HepG2 (cell line): ENCODE measurements around the gene FIS1. TPM values are rescaled to one million over a fixed set of nuclear protein-coding genes. Genes with fewer than 3 reads are reported as not detected.

Source experiments
- ATAC-seq: fragments of 200-7000 bp; cut with Tn5 transposase; 3 replicates; pipeline ENCODE4 v1.9.1; 2020; ENCODE audit warnings: mild to moderate bottlenecking, moderate library complexity
- BruUV-seq: library from RNA; stranded (reverse); fragments of 400-500 nt; replicated peaks from 2 replicates; lab custom pipeline; 2021; lab: Mats Ljungman, UMichigan
- CTCF ChIA-PET: fragments of 300-600 bp; formaldehyde crosslinking; extraction: SDS; loops from one replicate; lab custom pipeline; 2021; ENCODE audit warnings: low total read pairs, inconsistent platforms, low intra/inter-chr PET ratio; lab: Yijun Ruan, JAX
- POLR2A ChIA-PET: fragments of 350-600 bp; sonication (Branson Sonifier 250); formaldehyde crosslinking; loops from one replicate; lab custom pipeline; 2020; ENCODE audit warnings: antibody characterized with exemption, inconsistent platforms; lab: Yijun Ruan, JAX
- DNase-seq: peaks from one replicate; pipeline ENCODE4 v3.0.0-alpha.2; 2015; ENCODE audit warnings: low spot score
- FAIRE-seq: peaks from 3 replicates; lab custom pipeline; 2011; peaks lifted over from hg19 to GRCh38; lab: Jason Lieb, UNC
- H2AFZ ChIP-seq: one replicate; pipeline ENCODE4 v1.6.1; 2011; ENCODE audit warnings: low read length, inconsistent platforms
- H3K27ac ChIP-seq: fragments of 300-600 bp; 3 replicates; pipeline ENCODE4 v1.8.0; 2011; ENCODE audit warnings: mixed run types, mild to moderate bottlenecking, mixed read lengths, low read length, inconsistent platforms; ENCODE audit not compliant: insufficient read depth; ENCODE audit errors: extremely low read length
- H3K27me3 ChIP-seq, 2 experiments: fragments of 200-600 bp in 1 of 2; 2 replicates in 1 of 2; 3 replicates in 1 of 2; pipeline versions ENCODE4 v1.6.0 to v1.8.0; 2011; ENCODE audit warnings: low read length in 2 of 2, mild to moderate bottlenecking in 2 of 2, moderate library complexity in 2 of 2, inconsistent platforms in 1 of 2; ENCODE audit not compliant: insufficient read depth in 2 of 2, control insufficient read depth in 1 of 2
- H3K36me3 ChIP-seq, 2 experiments: fragments of 200-600 bp in 1 of 2; replicated peaks in 1 of 2; 2 replicates in 1 of 2; 3 replicates in 1 of 2; pipeline versions ENCODE4 v1.5.1 to v1.8.0; 2011; ENCODE audit warnings: low read length in 2 of 2, inconsistent platforms in 1 of 2; ENCODE audit not compliant: insufficient read depth in 2 of 2, control insufficient read depth in 1 of 2
- H3K4me1 ChIP-seq: 2 replicates; pipeline ENCODE4 v1.5.1; 2012; ENCODE audit warnings: low read length, inconsistent platforms; ENCODE audit not compliant: insufficient read depth
- H3K4me2 ChIP-seq: 2 replicates; pipeline ENCODE4 v1.6.0; 2011; ENCODE audit warnings: low read depth, low read length, inconsistent platforms
- H3K4me3 ChIP-seq, 3 experiments: fragments of 200-600 bp in 1 of 3; sonication (generic), shearing (Covaris generic) in 1 of 3; replicated peaks in 1 of 3; 2 replicates each; pipeline ENCODE4 v1.5.1; 2011 to 2016; ENCODE audit warnings: low read length in 3 of 3, inconsistent platforms in 2 of 3, low read depth in 2 of 3, mild to moderate bottlenecking in 2 of 3, control low read depth in 1 of 3, mixed read lengths in 1 of 3; ENCODE audit not compliant: insufficient read depth in 1 of 3
- H3K79me2 ChIP-seq: one replicate; pipeline ENCODE4 v1.6.1; 2011; ENCODE audit warnings: low read length, inconsistent platforms; ENCODE audit not compliant: insufficient read depth
- H3K9ac ChIP-seq: 2 replicates; pipeline ENCODE4 v1.6.0; 2011; ENCODE audit warnings: mild to moderate bottlenecking, low read depth, low read length, inconsistent platforms; ENCODE audit not compliant: insufficient read depth
- H3K9me3 ChIP-seq: 2 replicates; pipeline ENCODE4 v1.5.1; 2012; ENCODE audit warnings: mild to moderate bottlenecking, low read length
- H4K20me1 ChIP-seq: 2 replicates; pipeline ENCODE4 v1.6.0; 2011; ENCODE audit warnings: inconsistent platforms, mild to moderate bottlenecking, low read length, moderate library complexity; ENCODE audit not compliant: insufficient read depth
- CEBPB ChIP-seq: IDR thresholded peaks from 2 replicates; pipeline ENCODE4 v1.6.1; 2011; ENCODE audit warnings: low read depth, low read length, improper control_type of control experiment, borderline replicate concordance
- CREB1 ChIP-seq, 2 experiments: fragments of 450-650 bp in 1 of 2; IDR thresholded peaks; 2 replicates each; pipeline ENCODE4 v1.6.1; 2016 to 2017; ENCODE audit warnings: control low read depth in 1 of 2, mild to moderate bottlenecking in 1 of 2, missing compliant biosample characterization in 1 of 2, missing genetic modification characterization in 1 of 2
- HDAC6 ChIP-seq: fragments of 200-600 bp; sonication (generic); IDR thresholded peaks from 2 replicates; pipeline ENCODE4 v1.7.0; 2017; ENCODE audit warnings: mild to moderate bottlenecking, antibody characterized with exemption, low read length, low read depth
- MBD4 ChIP-seq: IDR thresholded peaks from 2 replicates; pipeline ENCODE4 v1.6.1; 2012; ENCODE audit warnings: low read length, inconsistent platforms, borderline replicate concordance
- SIX4 ChIP-seq: sonication (generic); formaldehyde crosslinking; IDR thresholded peaks from 2 replicates; pipeline ENCODE4 v1.4.0; 2020; ENCODE audit warnings: missing genetic modification reagents
- SKIL ChIP-seq: sonication (generic); formaldehyde crosslinking; IDR thresholded peaks from 2 replicates; pipeline ENCODE4 v1.8.0; 2022; ENCODE audit warnings: missing genetic modification reagents, mild to moderate bottlenecking, moderate library complexity, borderline replicate concordance
- SMAD3 ChIP-seq: sonication (generic); formaldehyde crosslinking; IDR thresholded peaks from 2 replicates; pipeline ENCODE4 v1.4.0; 2020; ENCODE audit warnings: missing genetic modification reagents
- SNAPC5 ChIP-seq: sonication (generic); formaldehyde crosslinking; IDR thresholded peaks from 2 replicates; pipeline ENCODE4 v1.8.1; 2023; ENCODE audit warnings: mild to moderate bottlenecking, missing genetic modification reagents, borderline replicate concordance
- SP140L ChIP-seq: sonication (generic); formaldehyde crosslinking; IDR thresholded peaks from 2 replicates; pipeline ENCODE4 v1.4.0; 2020; ENCODE audit warnings: missing genetic modification reagents, borderline replicate concordance
- ZNF143 ChIP-seq: sonication (generic); formaldehyde crosslinking; IDR thresholded peaks from 2 replicates; pipeline ENCODE4 v1.4.0; 2020; ENCODE audit warnings: missing genetic modification reagents
- ZNF280B ChIP-seq: sonication (generic); formaldehyde crosslinking; IDR thresholded peaks from 2 replicates; pipeline ENCODE4 v1.5.0; 2020; ENCODE audit warnings: missing genetic modification reagents, mild to moderate bottlenecking, borderline replicate concordance
- WGBS: methylation state at CpG from one replicate; pipeline ENCODE4 v1.1.6; 2017; ENCODE audit warnings: low lambda C conversion rate; 5-methylcytosine and 5-hydroxymethylcytosine counted together
- in situ Hi-C: cut with HindIII; loops from 2 replicates; pipeline ENCODE4 v1.10.0; 2017; ENCODE audit warnings: low pct_unique_long_range_greater_than_20kb; ENCODE audit not compliant: extremely low pct_ligation_motif_present
- intact Hi-C: fragments of 100-400 bp; cut with micrococcal nuclease; formaldehyde crosslinking; loops from one replicate; pipeline ENCODE4 v1.10.0; 2022; ENCODE audit not compliant: unreplicated experiment
- polyA plus RNA-seq, 8 experiments: library from polyadenylated mRNA; depleted of rRNA in 3 of 8; stranded (reverse) in 7 of 8; unstranded in 1 of 8; fragments of >200 nt; fragmentation: Illumina TruSeq in 4 of 8; extraction: Trizol in 4 of 8; gene quantifications; 2 replicates each; pipeline versions ENCODE4 v1.2.1 to v1.2.3, GENCODE V29; 2011 to 2016; ENCODE audit warnings: low read depth in 4 of 8, missing spikeins in 1 of 8, mixed read lengths in 1 of 8; ENCODE audit not compliant: insufficient read depth in 1 of 8
- total RNA-seq, 5 experiments: library from RNA; depleted of rRNA; stranded (reverse); fragments of >200 nt; fragmentation: Illumina TruSeq; extraction: Trizol; gene quantifications; 2 replicates each; pipeline ENCODE4 v1.2.3, GENCODE V29; 2016; ENCODE audit warnings: low read depth in 1 of 5
- TF ChIP-seq, protein P1 (sequence below): sonication (generic); formaldehyde crosslinking; IDR thresholded peaks from 2 replicates; pipeline ENCODE4 v1.4.0; 2020; ENCODE audit warnings: missing genetic modification reagents, borderline replicate concordance

FIS1 gene
- total and polyA plus RNA-seq, 2 of the 13 experiments (the other 11 are each of a cell fraction or from before 2014, with no cell fraction given), result 97.5 to 101 TPM

GRCh38 chr7:101248276-101248675 lies 3.4 kb upstream of the FIS1 start:
- ATAC-seq (no peak), FAIRE-seq (no peak), DNase-seq (no peak)
- intact Hi-C loops (no loop called here), in situ Hi-C loops (no loop called here)
- no peak overlapping the region for H2AFZ ChIP-seq
- H3K4me3 ChIP-seq, result no peak overlapping the region
- H3K27ac ChIP-seq, result no peak overlapping the region
- H3K4me1 ChIP-seq, result peaks cover 35% of the 10 kb centered on the region
- H3K9me3 ChIP-seq, result no peaks in the 10 kb centered on the region
- ChIA-PET CTCF (no interaction called here), POLR2A (no interaction called here)
- H3K4me2 ChIP-seq, result no peak overlapping the region
- no peak overlapping the region for H3K9ac ChIP-seq
- peaks cover 3 to 11% of the 10 kb centered on the region in 2 experiments; a peak in 2 of 5 replicates for H3K36me3 ChIP-seq
- peaks cover 3% of the 10 kb centered on the region; the same call in 1 of the 2 replicates for H4K20me1 ChIP-seq
- WGBS, result 95% methylated on average over 5 of the region's 5 CpGs
- H3K79me2 ChIP-seq, result peaks cover 37% of the 10 kb centered on the region
- no peaks in the 10 kb centered on the region; a peak in 1 of 5 replicates for H3K27me3 ChIP-seq
- no TSS peak for BruUV-seq
- TF ChIP-seq SP140L (CRISPR knock-in tag) (no peak), HDAC6 (no peak), SMAD3 (CRISPR knock-in tag) (no peak), CREB1 (IDR thresholded peaks at IDR 0.05) (no peak), CREB1 (CRISPR knock-in tag; IDR thresholded peaks at IDR 0.05) (no peak), SKIL (CRISPR knock-in tag) (no peak), MBD4 (no peak), ZNF143 (CRISPR knock-in tag) (no peak), SNAPC5 (no peak), SIX4 (CRISPR knock-in tag) (no peak), ZNF280B (CRISPR knock-in tag) (no peak), CEBPB (no peak)
- TF ChIP-seq, protein P1, sequence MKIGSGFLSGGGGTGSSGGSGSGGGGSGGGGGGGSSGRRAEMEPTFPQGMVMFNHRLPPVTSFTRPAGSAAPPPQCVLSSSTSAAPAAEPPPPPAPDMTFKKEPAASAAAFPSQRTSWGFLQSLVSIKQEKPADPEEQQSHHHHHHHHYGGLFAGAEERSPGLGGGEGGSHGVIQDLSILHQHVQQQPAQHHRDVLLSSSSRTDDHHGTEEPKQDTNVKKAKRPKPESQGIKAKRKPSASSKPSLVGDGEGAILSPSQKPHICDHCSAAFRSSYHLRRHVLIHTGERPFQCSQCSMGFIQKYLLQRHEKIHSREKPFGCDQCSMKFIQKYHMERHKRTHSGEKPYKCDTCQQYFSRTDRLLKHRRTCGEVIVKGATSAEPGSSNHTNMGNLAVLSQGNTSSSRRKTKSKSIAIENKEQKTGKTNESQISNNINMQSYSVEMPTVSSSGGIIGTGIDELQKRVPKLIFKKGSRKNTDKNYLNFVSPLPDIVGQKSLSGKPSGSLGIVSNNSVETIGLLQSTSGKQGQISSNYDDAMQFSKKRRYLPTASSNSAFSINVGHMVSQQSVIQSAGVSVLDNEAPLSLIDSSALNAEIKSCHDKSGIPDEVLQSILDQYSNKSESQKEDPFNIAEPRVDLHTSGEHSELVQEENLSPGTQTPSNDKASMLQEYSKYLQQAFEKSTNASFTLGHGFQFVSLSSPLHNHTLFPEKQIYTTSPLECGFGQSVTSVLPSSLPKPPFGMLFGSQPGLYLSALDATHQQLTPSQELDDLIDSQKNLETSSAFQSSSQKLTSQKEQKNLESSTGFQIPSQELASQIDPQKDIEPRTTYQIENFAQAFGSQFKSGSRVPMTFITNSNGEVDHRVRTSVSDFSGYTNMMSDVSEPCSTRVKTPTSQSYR (CRISPR knock-in tag), result no peak
